Stimulated activated CD4-positive, alpha-beta T cell treated with anti-CD3 and anti-CD28 coated beads, Interleukin-4, amount 100 ng/mL, for 4 hours (primary cell): ENCODE measurements around the gene USH1G.
"Not testable (repeated sequence)": the region's sequence is repeated elsewhere in the genome, so short reads cannot be mapped to it uniquely, and the experiment has no call there.

Experiments used
- DNase-seq, 2 experiments: peaks; one replicate each; pipeline ENCODE4 v3.0.0-alpha.2; 2020

The USH1G gene

DNA sequence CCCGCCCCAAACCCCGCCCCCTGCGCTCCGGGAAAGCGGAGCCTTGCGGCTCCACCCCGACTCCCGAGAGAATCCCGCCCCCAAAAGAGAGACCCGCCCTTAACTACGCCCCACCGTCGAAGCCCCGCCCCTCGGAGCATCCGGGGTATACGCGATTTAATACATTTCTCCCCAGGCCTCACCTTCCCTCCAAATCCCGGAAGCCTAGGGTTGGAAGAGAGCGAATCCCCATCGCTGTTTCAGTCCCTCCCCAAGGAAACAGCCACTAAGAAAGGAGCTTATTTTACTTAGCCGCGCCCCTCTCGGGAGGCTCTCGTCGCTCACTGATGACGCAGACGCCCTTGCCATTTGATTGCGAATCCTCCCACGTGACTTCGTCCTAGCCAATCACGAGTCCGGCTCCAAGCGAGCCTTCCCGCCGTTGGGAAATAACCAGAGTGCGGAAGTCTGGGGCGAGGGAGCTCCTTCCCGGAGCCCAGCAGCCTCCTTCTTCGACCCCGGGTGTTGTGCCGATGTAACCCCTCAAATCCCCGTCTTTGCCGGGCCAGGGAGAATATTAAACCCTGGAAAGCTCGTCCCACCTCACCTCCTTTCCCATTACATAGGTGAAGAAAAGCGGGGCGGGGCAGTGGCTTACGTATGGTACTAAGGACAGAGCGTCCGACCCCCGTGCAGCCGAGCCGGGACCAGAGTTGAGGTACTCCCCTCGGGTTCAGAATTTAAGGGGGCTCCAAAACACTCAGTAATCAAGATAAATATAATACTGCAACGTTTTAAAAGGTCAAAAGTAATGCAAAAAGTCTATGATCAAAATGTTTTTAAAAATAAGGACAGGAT lies 49.8 kb downstream of the USH1G start:
- DNase-seq = peak; percentile 99

DNA sequence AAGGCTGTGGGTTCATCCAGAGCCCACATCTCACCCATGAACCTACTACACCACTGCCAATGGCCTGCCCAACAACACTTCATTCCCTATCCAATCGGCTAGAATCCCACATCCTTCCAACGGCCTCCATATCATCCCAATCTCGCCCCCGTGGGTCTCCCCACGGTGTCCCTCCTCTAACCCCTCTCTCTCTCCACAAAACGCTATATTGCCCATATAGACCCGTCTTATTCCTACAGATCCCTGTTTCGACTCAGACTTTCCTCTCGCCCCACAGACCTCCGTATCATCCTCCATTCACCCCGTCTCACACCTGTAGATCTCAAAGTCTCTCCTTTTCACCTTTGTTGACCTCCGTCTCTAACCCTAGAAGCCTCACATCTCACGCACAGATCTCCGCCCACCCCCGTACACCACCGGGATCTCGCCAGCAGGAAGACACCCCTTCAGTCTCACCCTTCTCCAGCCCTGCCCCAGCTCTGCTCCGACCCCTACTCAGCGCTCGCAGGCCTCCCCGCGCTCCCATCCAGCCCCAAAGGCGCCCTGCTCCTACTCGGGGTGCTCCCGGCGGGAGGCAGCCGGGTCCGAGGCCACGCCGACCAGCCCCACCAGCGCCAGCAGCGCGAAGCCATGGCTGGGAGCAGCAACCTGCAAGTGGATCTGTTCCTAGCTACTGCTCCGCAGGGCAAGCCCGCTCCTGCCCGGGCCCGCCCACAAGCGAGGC lies 50.6 kb downstream of the USH1G start, which contains the start of gene FDXR:
TSS of gene FDXR (minus strand) at position 682 of the 724 bp plus-strand sequence. CDS start at position 632, 50 bp downstream.
- no peak for DNase-seq

GRCh38 chr17:74871356-74872076 lies 51.5 kb downstream of the USH1G start:
- no peak for DNase-seq

DNA sequence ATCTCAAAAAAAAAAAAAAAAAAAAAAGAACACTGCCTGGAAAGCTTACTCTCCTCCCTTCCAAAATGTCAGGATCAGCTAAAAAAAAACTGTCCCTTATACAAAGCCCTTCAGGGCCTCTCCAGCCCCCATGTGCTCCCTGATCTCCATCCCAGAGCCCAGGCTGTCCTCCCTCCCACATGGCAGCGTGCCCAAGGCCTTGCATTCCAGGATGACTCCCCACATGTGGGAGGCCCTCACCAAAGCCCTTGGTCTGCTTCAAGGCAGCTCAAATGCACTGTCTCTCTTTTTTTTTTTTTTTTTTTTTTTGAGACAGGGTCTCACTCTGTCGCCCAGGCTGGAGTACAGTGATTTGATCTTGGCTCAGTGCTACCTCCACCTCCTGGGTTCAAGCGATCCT lies 52.5 kb downstream of the USH1G start:
- no peak for DNase-seq

GRCh38 chr17:74870028-74870427 lies 53.0 kb downstream of the USH1G start:
- DNase-seq = not testable (repeated sequence)

DNA sequence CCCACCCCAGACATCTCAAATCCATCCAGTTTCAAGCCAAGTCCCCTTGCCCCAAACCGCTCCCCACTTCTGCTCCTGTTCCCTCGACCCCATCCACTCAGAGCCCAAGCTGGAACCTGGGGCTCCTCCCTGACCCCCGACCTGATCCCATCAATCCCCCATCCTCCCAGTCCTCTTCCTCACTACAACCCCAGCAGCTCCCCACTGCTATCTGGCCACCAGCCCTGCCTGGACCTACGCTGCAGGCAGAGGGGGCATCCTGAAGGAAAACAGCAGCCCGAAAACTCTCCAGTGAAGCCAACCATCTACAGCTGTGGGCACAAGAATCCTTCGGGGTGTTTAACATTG lies 54.2 kb downstream of the USH1G start:
- DNase-seq = no peak

GRCh38 chr17:74868251-74868907 lies 54.7 kb downstream of the USH1G start:
- DNase-seq = no peak

DNA sequence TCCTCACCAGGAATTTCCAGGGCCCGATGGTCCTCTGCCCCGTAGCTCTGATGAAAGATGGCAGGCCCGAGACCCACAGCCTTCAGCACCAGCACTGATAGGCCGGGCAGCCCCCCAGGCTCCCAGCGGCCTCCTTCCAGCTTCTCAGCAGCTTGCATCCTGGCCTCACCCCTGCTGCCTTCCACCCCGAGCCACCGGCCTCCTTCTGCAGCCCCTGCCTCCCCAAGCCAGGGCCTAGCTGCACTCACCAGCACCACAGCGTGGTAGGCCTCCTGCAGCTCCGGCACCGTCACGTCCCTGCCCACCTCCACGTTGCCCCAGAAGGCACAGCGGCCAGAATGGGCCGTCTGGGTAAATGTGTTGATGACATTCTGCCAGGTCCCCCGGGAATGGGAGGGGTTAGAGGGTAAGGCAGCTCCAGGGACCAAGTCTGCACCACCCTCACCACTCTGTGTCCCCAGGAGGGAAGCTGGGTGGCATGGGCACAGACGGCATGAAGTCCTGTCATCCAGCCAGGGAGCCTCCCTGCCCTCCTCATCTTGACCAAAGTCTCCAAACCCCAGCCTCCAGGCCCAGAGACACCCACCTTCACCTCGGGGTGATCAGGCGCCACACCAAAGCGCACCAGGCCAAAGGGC lies 56.7 kb downstream of the USH1G start:
- DNase-seq = no peak
